Calu3 (cell line): ENCODE data around the gene FBXL4. TPM values are rescaled to one million over a fixed set of nuclear protein-coding genes. Genes with fewer than 3 reads are reported as not detected.

Experiments
- BruUV-seq: library from RNA; stranded (reverse); fragments of 400-500 nt; replicated peaks from 2 replicates; lab custom pipeline; 2021; lab: Mats Ljungman, UMichigan
- CTCF ChIA-PET: fragments of 300-600 bp; sonication (Branson Sonifier 250); formaldehyde crosslinking; loops from one replicate; lab custom pipeline; 2022; ENCODE audit warnings: antibody characterized with exemption; lab: Charles Lee
- DNase-seq: peaks from one replicate; pipeline ENCODE4 v3.0.0; 2022
- H3K27ac Mint-ChIP-seq: one replicate; pipeline ENCODE4 v1.8.0; 2022; ENCODE audit warnings: mixed read lengths; ENCODE audit not compliant: unreplicated experiment
- H3K27me3 Mint-ChIP-seq: one replicate; pipeline ENCODE4 v1.8.0; 2022; ENCODE audit warnings: mixed read lengths; ENCODE audit not compliant: unreplicated experiment
- H3K36me3 Mint-ChIP-seq: one replicate; pipeline ENCODE4 v1.8.0; 2022; ENCODE audit warnings: mild to moderate bottlenecking, moderate library complexity, mixed read lengths; ENCODE audit not compliant: insufficient read depth, unreplicated experiment
- H3K4me1 Mint-ChIP-seq: one replicate; pipeline ENCODE4 v1.8.0; 2022; ENCODE audit warnings: mild to moderate bottlenecking, low read depth, mixed read lengths; ENCODE audit not compliant: unreplicated experiment
- H3K4me3 Mint-ChIP-seq: one replicate; pipeline ENCODE4 v1.8.0; 2022; ENCODE audit warnings: mild to moderate bottlenecking, low read depth, moderate library complexity, mixed read lengths; ENCODE audit not compliant: unreplicated experiment
- H3K9me3 Mint-ChIP-seq: one replicate; pipeline ENCODE4 v1.8.0; 2022; ENCODE audit warnings: low read depth, mixed read lengths; ENCODE audit not compliant: unreplicated experiment
- CTCF ChIP-seq: fragments of 200-600 bp; IDR thresholded peaks from one replicate; pipeline ENCODE4 v1.8.0; 2022; ENCODE audit warnings: antibody characterized with exemption; ENCODE audit not compliant: unreplicated experiment
- intact Hi-C: fragments of 100-400 bp; cut with micrococcal nuclease; formaldehyde crosslinking; loops from one replicate; pipeline ENCODE4 v1.10.0; 2022; ENCODE audit not compliant: unreplicated experiment
- total RNA-seq: library from RNA; stranded (reverse); gene quantifications from 2 replicates; pipeline ENCODE4 v1.2.3, GENCODE V29; 2022

The FBXL4 gene
- total RNA-seq, 1 experiment from 2014 or later, result 13.1 TPM

GRCh38 chr6:98959631-98960030 is 11.9 kb upstream of the FBXL4 start:
- Mint-ChIP-seq H3K4me1 (peaks cover 9% of the 10 kb centered on the region), H3K4me3 (no peak overlapping the region), H3K27me3 (no peaks in the 10 kb centered on the region), H3K9me3 (no peaks in the 10 kb centered on the region), H3K36me3 (no peaks in the 10 kb centered on the region), H3K27ac (no peak overlapping the region)
- no peak for DNase-seq
- CTCF ChIA-PET, result no interaction called here
- TF ChIP-seq CTCF, result no peak
- BruUV-seq, result no TSS peak
- intact Hi-C loops, result no loop called here

- no TSS peak for BruUV-seq
- intact Hi-C loops, result no loop called here
- no peaks in the 10 kb centered on the region for H3K36me3 Mint-ChIP-seq
- no peak overlapping the region for H3K4me3 Mint-ChIP-seq
- CTCF ChIA-PET, result interaction anchor here (1.2 kb wide), 1 partner anchor 161 kb away, joined by 4 read pairs; no protein-coding TSS in a partner anchor
- no peaks in the 10 kb centered on the region for H3K9me3 Mint-ChIP-seq
- H3K27ac Mint-ChIP-seq, result no peak overlapping the region
- peaks cover 9% of the 10 kb centered on the region for H3K4me1 Mint-ChIP-seq
- DNase-seq, result no peak
- no peaks in the 10 kb centered on the region for H3K27me3 Mint-ChIP-seq
- no peak for TF ChIP-seq CTCF
These were observed 11.0 kb upstream of the FBXL4 start for GRCh38 chr6:98958776-98959175.

DNA sequence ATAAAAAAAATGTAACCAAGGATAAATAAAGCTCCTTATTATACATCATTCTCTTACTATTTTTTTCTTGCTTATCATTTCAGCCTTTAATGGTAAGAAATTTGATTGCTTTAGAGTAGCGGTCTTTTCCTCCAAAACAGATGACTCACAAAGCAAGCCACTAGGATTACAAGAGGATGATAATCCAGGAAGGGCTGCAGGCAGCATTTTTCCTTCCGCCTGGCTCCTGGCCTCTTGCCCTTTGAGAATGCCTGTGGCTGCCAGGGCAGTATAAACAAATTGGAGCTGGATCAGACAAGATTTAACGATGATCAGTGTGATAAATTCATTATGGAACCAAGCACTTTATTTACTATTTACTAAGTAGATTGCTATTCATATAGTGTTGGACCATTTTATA is 9.7 kb upstream of the FBXL4 start:
- Mint-ChIP-seq H3K36me3 (no peaks in the 10 kb centered on the region), H3K9me3 (no peaks in the 10 kb centered on the region), H3K4me1 (peaks cover 9% of the 10 kb centered on the region), H3K27me3 (no peaks in the 10 kb centered on the region), H3K4me3 (no peak overlapping the region), H3K27ac (no peak overlapping the region)
- intact Hi-C loops, result no loop called here
- DNase-seq, result peak; percentile 57
- TF ChIP-seq CTCF, result no peak
- no TSS peak for BruUV-seq
- CTCF ChIA-PET, result interaction anchor here (1.2 kb wide), 1 partner anchor 162 kb away, joined by 4 read pairs; no protein-coding TSS in a partner anchor

DNA sequence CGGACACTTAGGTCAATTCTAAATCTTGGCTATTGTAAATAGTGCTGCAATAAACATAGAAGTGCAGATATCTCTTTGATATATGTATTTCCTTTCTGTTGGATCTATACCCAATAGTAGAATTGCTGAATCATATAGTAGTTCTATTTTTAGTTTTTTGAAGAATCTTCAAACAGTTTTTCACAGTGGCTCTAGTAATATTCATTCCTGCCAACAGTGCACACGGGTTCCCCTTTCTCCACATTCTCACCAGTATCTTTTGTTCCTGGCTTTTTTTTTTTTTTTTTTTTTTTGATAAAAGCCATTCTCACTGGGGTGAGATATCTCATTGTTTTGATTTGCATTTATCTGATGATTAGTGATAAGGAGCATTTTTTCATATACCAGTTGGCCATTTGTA is 1.8 kb upstream of the FBXL4 start:
- no peak overlapping the region for H3K4me3 Mint-ChIP-seq
- intact Hi-C loops, result loop anchor here (5.0 kb wide), 1 partner anchor 168 kb away; no protein-coding TSS in a partner anchor
- H3K27me3 Mint-ChIP-seq, result no peaks in the 10 kb centered on the region
- no TSS peak for BruUV-seq
- peaks cover 5% of the 10 kb centered on the region for H3K9me3 Mint-ChIP-seq
- peaks cover 19% of the 10 kb centered on the region for H3K4me1 Mint-ChIP-seq
- DNase-seq, result no peak
- H3K36me3 Mint-ChIP-seq, result peaks cover 14% of the 10 kb centered on the region
- H3K27ac Mint-ChIP-seq, result no peak overlapping the region
- TF ChIP-seq CTCF, result no peak
- CTCF ChIA-PET, result no interaction called here
